ENCODE results near the gene ZMIZ1.
"Not testable (repeated sequence)": the region's sequence is repeated elsewhere in the genome, so short reads cannot be mapped to it uniquely, and the experiment has no call there.

Gene ZMIZ1

GRCh38 chr10:79030705-79031104 is 38.1 kb upstream of the ZMIZ1 start:
- Histone ChIP-seq H3K27ac (ENCODE audit: insufficient read depth in 1 of 2, low read depth in 1 of 2, low read length in 2 of 2, poor library complexity in 1 of 2, severe bottlenecking in 2 of 2) (no peak overlapping the region), H3K27me3 (replicated peaks in 2 of 5; ENCODE audit: control insufficient read depth in 4 of 5, insufficient read depth in 5 of 5, low read length in 4 of 5) (no peaks in the 10 kb centered on the region), H3K4me1 (ENCODE audit: control extremely low read depth in 1 of 4, control insufficient read depth in 4 of 4, insufficient read depth in 4 of 4, low read length in 3 of 4) (peaks cover 0 to 20% (median 15%) of the 10 kb centered on the region in 4 experiments), H3K36me3 (ENCODE audit: control insufficient read depth in 4 of 4, insufficient read depth in 4 of 4, low read length in 3 of 4) (no peaks in the 10 kb centered on the region), H3K4me3 (ENCODE audit: control insufficient read depth in 1 of 7, extremely low read depth in 1 of 7, insufficient read depth in 4 of 7, low read depth in 2 of 7, low read length in 6 of 7) (no peak overlapping the region), H3K9me3 (ENCODE audit: control extremely low read depth in 1 of 5, control insufficient read depth in 4 of 5, insufficient read depth in 2 of 5, low read depth in 1 of 5, low read length in 4 of 5) (no peaks in the 10 kb centered on the region)
- ChIA-PET CTCF (interaction anchor here (1.3 to 1.4 kb wide), 2 partner anchors 21 to 28 kb away, joined by 3 to 4 read pairs; no protein-coding TSS in a partner anchor), POLR2A (no interaction called here)
- WGBS (ENCODE audit: insufficient coverage), result no CpG with 5 or more reads among the region's 1 CpG
- DNase-seq, result no peak

GRCh38 chr10:79031723-79032122 is 37.0 kb upstream of the ZMIZ1 start:
- Histone ChIP-seq H3K27me3 (replicated peaks in 2 of 5; ENCODE audit: control insufficient read depth in 4 of 5, insufficient read depth in 5 of 5, low read length in 4 of 5) (no peaks in the 10 kb centered on the region), H3K36me3 (ENCODE audit: control insufficient read depth in 4 of 4, insufficient read depth in 4 of 4, low read length in 3 of 4) (no peaks in the 10 kb centered on the region), H3K27ac (ENCODE audit: insufficient read depth in 1 of 2, low read depth in 1 of 2, low read length in 2 of 2, poor library complexity in 1 of 2, severe bottlenecking in 2 of 2) (no peak overlapping the region), H3K4me1 (ENCODE audit: control extremely low read depth in 1 of 4, control insufficient read depth in 4 of 4, insufficient read depth in 4 of 4, low read length in 3 of 4) (peaks cover 0 to 20% (median 15%) of the 10 kb centered on the region in 4 experiments), H3K4me3 (ENCODE audit: control insufficient read depth in 1 of 7, extremely low read depth in 1 of 7, insufficient read depth in 4 of 7, low read depth in 2 of 7, low read length in 6 of 7) (no peak overlapping the region), H3K9me3 (ENCODE audit: control extremely low read depth in 1 of 5, control insufficient read depth in 4 of 5, insufficient read depth in 2 of 5, low read depth in 1 of 5, low read length in 4 of 5) (no peaks in the 10 kb centered on the region)
- POLR2A ChIA-PET, result no interaction called here
- WGBS (ENCODE audit: insufficient coverage), result 96% methylated on average over 5 of the region's 5 CpGs
- CTCF ChIA-PET, result interaction anchor here (1.0 to 2.0 kb wide), 3 partner anchors 9 to 20 kb away, joined by 4 to 5 read pairs (median 4); no protein-coding TSS in a partner anchor
- DNase-seq, result no peak

- POLR2A ChIA-PET, result no interaction called here
- WGBS (ENCODE audit: insufficient coverage), result 95% methylated on average over 7 of the region's 9 CpGs
- Histone ChIP-seq H3K9me3 (ENCODE audit: control extremely low read depth in 1 of 5, control insufficient read depth in 4 of 5, insufficient read depth in 2 of 5, low read depth in 1 of 5, low read length in 4 of 5) (no peaks in the 10 kb centered on the region), H3K27me3 (replicated peaks in 2 of 5; ENCODE audit: control insufficient read depth in 4 of 5, insufficient read depth in 5 of 5, low read length in 4 of 5) (no peaks in the 10 kb centered on the region), H3K4me3 (ENCODE audit: control insufficient read depth in 1 of 7, extremely low read depth in 1 of 7, insufficient read depth in 4 of 7, low read depth in 2 of 7, low read length in 6 of 7) (no peak overlapping the region), H3K27ac (ENCODE audit: insufficient read depth in 1 of 2, low read depth in 1 of 2, low read length in 2 of 2, poor library complexity in 1 of 2, severe bottlenecking in 2 of 2) (no peak overlapping the region), H3K36me3 (ENCODE audit: control insufficient read depth in 4 of 4, insufficient read depth in 4 of 4, low read length in 3 of 4) (no peaks in the 10 kb centered on the region), H3K4me1 (ENCODE audit: control extremely low read depth in 1 of 4, control insufficient read depth in 4 of 4, insufficient read depth in 4 of 4, low read length in 3 of 4) (no peaks in the 10 kb centered on the region)
- DNase-seq, result no peak
- CTCF ChIA-PET, result no interaction called here
These were observed 34.4 kb upstream of the ZMIZ1 start for GRCh38 chr10:79034271-79034876.

GRCh38 chr10:79036416-79036815 is 32.4 kb upstream of the ZMIZ1 start:
- H3K27me3 ChIP-seq (replicated peaks in 2 of 5; ENCODE audit: control insufficient read depth in 4 of 5, insufficient read depth in 5 of 5, low read length in 4 of 5); POLR2A ChIA-PET; DNase-seq; H3K4me3 ChIP-seq (ENCODE audit: control insufficient read depth in 1 of 7, extremely low read depth in 1 of 7, insufficient read depth in 4 of 7, low read depth in 2 of 7, low read length in 6 of 7); H3K36me3 ChIP-seq (ENCODE audit: control insufficient read depth in 4 of 4, insufficient read depth in 4 of 4, low read length in 3 of 4); H3K4me1 ChIP-seq (ENCODE audit: control extremely low read depth in 1 of 4, control insufficient read depth in 4 of 4, insufficient read depth in 4 of 4, low read length in 3 of 4); H3K27ac ChIP-seq (ENCODE audit: insufficient read depth in 1 of 2, low read depth in 1 of 2, low read length in 2 of 2, poor library complexity in 1 of 2, severe bottlenecking in 2 of 2); H3K9me3 ChIP-seq (ENCODE audit: control extremely low read depth in 1 of 5, control insufficient read depth in 4 of 5, insufficient read depth in 2 of 5, low read depth in 1 of 5, low read length in 4 of 5): not testable (repeated sequence)
- 100% methylated on average over 5 of the region's 6 CpGs for WGBS (ENCODE audit: insufficient coverage)
- CTCF ChIA-PET, result interaction anchor here (0.8 to 1.1 kb wide), 2 partner anchors 14 to 159 kb away, joined by 3 read pairs; no protein-coding TSS in a partner anchor

- H3K9me3 ChIP-seq (ENCODE audit: control extremely low read depth in 1 of 5, control insufficient read depth in 4 of 5, insufficient read depth in 2 of 5, low read depth in 1 of 5, low read length in 4 of 5), result no peaks in the 10 kb centered on the region
- H3K27me3 ChIP-seq (replicated peaks in 2 of 5; ENCODE audit: control insufficient read depth in 4 of 5, insufficient read depth in 5 of 5, low read length in 4 of 5), result no peaks in the 10 kb centered on the region
- CTCF ChIA-PET, result interaction anchor here (0.6 to 1.7 kb wide), 4 partner anchors 10 to 23 kb away, joined by 3 to 5 read pairs (median 4); no protein-coding TSS in a partner anchor
- no peak for DNase-seq
- POLR2A ChIA-PET, result no interaction called here
- no peaks in the 10 kb centered on the region for H3K4me1 ChIP-seq (ENCODE audit: control extremely low read depth in 1 of 4, control insufficient read depth in 4 of 4, insufficient read depth in 4 of 4, low read length in 3 of 4)
- H3K27ac ChIP-seq (ENCODE audit: insufficient read depth in 1 of 2, low read depth in 1 of 2, low read length in 2 of 2, poor library complexity in 1 of 2, severe bottlenecking in 2 of 2), result no peak overlapping the region
- no peaks in the 10 kb centered on the region for H3K36me3 ChIP-seq (ENCODE audit: control insufficient read depth in 4 of 4, insufficient read depth in 4 of 4, low read length in 3 of 4)
- no peak overlapping the region for H3K4me3 ChIP-seq (ENCODE audit: control insufficient read depth in 1 of 7, extremely low read depth in 1 of 7, insufficient read depth in 4 of 7, low read depth in 2 of 7, low read length in 6 of 7)
- WGBS (ENCODE audit: insufficient coverage), result no CpG with 5 or more reads among the region's 1 CpG
These were observed 30.5 kb upstream of the ZMIZ1 start for GRCh38 chr10:79038104-79038840.

GRCh38 chr10:79038841-79039201 is 29.9 kb upstream of the ZMIZ1 start:
- POLR2A ChIA-PET, result no interaction called here
- DNase-seq, result no peak
- CTCF ChIA-PET, result interaction anchor here (0.6 to 1.7 kb wide), 4 partner anchors 10 to 186 kb away, joined by 3 to 5 read pairs (median 4); no protein-coding TSS in a partner anchor
- no peaks in the 10 kb centered on the region for H3K9me3 ChIP-seq (ENCODE audit: control extremely low read depth in 1 of 5, control insufficient read depth in 4 of 5, insufficient read depth in 2 of 5, low read depth in 1 of 5, low read length in 4 of 5)
- no peak overlapping the region for H3K4me3 ChIP-seq (ENCODE audit: control insufficient read depth in 1 of 7, extremely low read depth in 1 of 7, insufficient read depth in 4 of 7, low read depth in 2 of 7, low read length in 6 of 7)
- 100% methylated on average over 2 of the region's 5 CpGs for WGBS (ENCODE audit: insufficient coverage)
- no peak overlapping the region for H3K27ac ChIP-seq (ENCODE audit: insufficient read depth in 1 of 2, low read depth in 1 of 2, low read length in 2 of 2, poor library complexity in 1 of 2, severe bottlenecking in 2 of 2)
- H3K4me1 ChIP-seq (ENCODE audit: control extremely low read depth in 1 of 4, control insufficient read depth in 4 of 4, insufficient read depth in 4 of 4, low read length in 3 of 4), result no peaks in the 10 kb centered on the region
- H3K36me3 ChIP-seq (ENCODE audit: control insufficient read depth in 4 of 4, insufficient read depth in 4 of 4, low read length in 3 of 4), result no peaks in the 10 kb centered on the region
- no peaks in the 10 kb centered on the region for H3K27me3 ChIP-seq (replicated peaks in 2 of 5; ENCODE audit: control insufficient read depth in 4 of 5, insufficient read depth in 5 of 5, low read length in 4 of 5)

GRCh38 chr10:79042639-79043411 is 25.9 kb upstream of the ZMIZ1 start:
- ChIA-PET POLR2A (no interaction called here), CTCF (no interaction called here)
- Histone ChIP-seq H3K4me1 (ENCODE audit: control extremely low read depth in 1 of 4, control insufficient read depth in 4 of 4, insufficient read depth in 4 of 4, low read length in 3 of 4) (peaks cover 4 to 25% (median 11%) of the 10 kb centered on the region in 4 experiments), H3K36me3 (ENCODE audit: control insufficient read depth in 4 of 4, insufficient read depth in 4 of 4, low read length in 3 of 4) (no peaks in the 10 kb centered on the region), H3K4me3 (ENCODE audit: control insufficient read depth in 1 of 7, extremely low read depth in 1 of 7, insufficient read depth in 4 of 7, low read depth in 2 of 7, low read length in 6 of 7) (no peak overlapping the region), H3K27me3 (replicated peaks in 2 of 5; ENCODE audit: control insufficient read depth in 4 of 5, insufficient read depth in 5 of 5, low read length in 4 of 5) (no peaks in the 10 kb centered on the region), H3K9me3 (ENCODE audit: control extremely low read depth in 1 of 5, control insufficient read depth in 4 of 5, insufficient read depth in 2 of 5, low read depth in 1 of 5, low read length in 4 of 5) (no peaks in the 10 kb centered on the region), H3K27ac (ENCODE audit: insufficient read depth in 1 of 2, low read depth in 1 of 2, low read length in 2 of 2, poor library complexity in 1 of 2, severe bottlenecking in 2 of 2) (no peak overlapping the region)
- no peak for DNase-seq
- 94% methylated on average over 3 of the region's 3 CpGs for WGBS (ENCODE audit: insufficient coverage)

All from common myeloid progenitor, CD34-positive (primary cell).